A549 (cell line): ENCODE measurements around the gene ADGRD1. TPM values are rescaled to one million over a fixed set of nuclear protein-coding genes. Genes with fewer than 3 reads are reported as not detected.

ENCODE experiments used
- ATAC-seq, 2 experiments: fragments of 200-7000 bp in 1 of 2; fragments of >200 bp in 1 of 2; cut with Nextera tagmentation in 1 of 2; cut with Tn5 transposase in 1 of 2; 3 replicates each; pipeline versions ENCODE4 v1.8.0 to v1.9.1; 2018 to 2020; ENCODE audit warnings: mild to moderate bottlenecking in 1 of 2, moderate library complexity in 1 of 2
- CTCF ChIA-PET: fragments of 300-600 bp; sonication (Branson Sonifier 250); formaldehyde crosslinking; extraction: SDS; loops from one replicate; lab custom pipeline; 2021; ENCODE audit warnings: antibody characterized with exemption, inconsistent platforms; lab: Yijun Ruan, JAX
- POLR2A ChIA-PET: fragments of 350-600 bp; formaldehyde crosslinking; extraction: SDS; loops from one replicate; lab custom pipeline; 2021; ENCODE audit warnings: antibody characterized with exemption, inconsistent platforms; lab: Yijun Ruan, JAX
- DNase-seq, 2 experiments: peaks; one replicate each; pipeline versions ENCODE4 v3.0.0 to v3.0.0-alpha.2; 2011 to 2016; ENCODE audit warnings: low read depth in 1 of 2, low spot score in 1 of 2
- FAIRE-seq: peaks from 2 replicates; lab custom pipeline; 2011; peaks lifted over from hg19 to GRCh38; lab: Jason Lieb, UNC
- H3K27ac ChIP-seq, 2 experiments: fragments of >200 bp; sonication (Bioruptor Twin); formaldehyde crosslinking; 3 replicates each; pipeline ENCODE4 v1.5.1; 2016 to 2017
- H3K4me1 ChIP-seq: fragments of >200 bp; sonication (Bioruptor Twin); formaldehyde crosslinking; 3 replicates; pipeline ENCODE4 v1.6.1; 2016
- H3K4me2 ChIP-seq: fragments of >200 bp; sonication (Bioruptor Twin); formaldehyde crosslinking; 3 replicates; pipeline ENCODE4 v1.6.1; 2016
- H3K4me3 ChIP-seq: fragments of >200 bp; sonication (Bioruptor Twin); formaldehyde crosslinking; 3 replicates; pipeline ENCODE4 v1.5.1; 2016
- H3K9me3 ChIP-seq: fragments of >200 bp; sonication (Bioruptor Twin); formaldehyde crosslinking; 3 replicates; pipeline ENCODE4 v1.6.1; 2016
- CBX2 ChIP-seq: fragments of 200-600 bp; sonication (generic); IDR thresholded peaks from 2 replicates; pipeline ENCODE4 v1.6.1; 2016; ENCODE audit warnings: low read depth, mild to moderate bottlenecking, borderline replicate concordance
- CHD2 ChIP-seq: fragments of 150-350 bp; IDR thresholded peaks from 2 replicates; pipeline ENCODE4 v1.6.1; 2014; ENCODE audit warnings: low read length; ENCODE audit not compliant: partially characterized antibody
- EHF ChIP-seq: fragments of 250-450 bp; sonication (Bioruptor Pico); IDR thresholded peaks from 2 replicates; pipeline ENCODE4 v1.5.0; 2020; ENCODE audit warnings: mild to moderate bottlenecking
- EHMT2 ChIP-seq: fragments of 200-600 bp; sonication (generic); IDR thresholded peaks from 2 replicates; pipeline ENCODE4 v1.6.1; 2016; ENCODE audit warnings: antibody characterized with exemption, low read depth, mild to moderate bottlenecking, moderate library complexity
- EP300 ChIP-seq, 2 experiments: fragments of >200 bp; sonication (Bioruptor Twin); formaldehyde crosslinking; IDR thresholded peaks; 2 replicates in 1 of 2; 3 replicates in 1 of 2; pipeline ENCODE4 v1.6.1; 2016 to 2017
- ESRRA ChIP-seq: fragments of 150-350 bp; IDR thresholded peaks from 2 replicates; pipeline ENCODE4 v1.6.1; 2014; ENCODE audit warnings: mild to moderate bottlenecking, low read length, borderline replicate concordance
- FOSB ChIP-seq: fragments of 250-450 bp; sonication (Bioruptor Pico); IDR thresholded peaks from 2 replicates; pipeline ENCODE4 v1.5.0; 2020; ENCODE audit warnings: mild to moderate bottlenecking, moderate library complexity
- FOSL2 ChIP-seq, 2 experiments: fragments of 450-650 bp in 1 of 2; fragments of >200 bp in 1 of 2; sonication (Bioruptor Twin) in 1 of 2; formaldehyde crosslinking; IDR thresholded peaks; 2 replicates each; pipeline versions ENCODE4 v1.5.0 to v1.6.1; 2016 to 2020; ENCODE audit warnings: mild to moderate bottlenecking in 1 of 2, moderate library complexity in 1 of 2
- FOXS1 ChIP-seq: fragments of 250-450 bp; sonication (Bioruptor Pico); IDR thresholded peaks from 2 replicates; pipeline ENCODE4 v1.5.0; 2020; ENCODE audit warnings: mild to moderate bottlenecking, moderate library complexity
- GATA3 ChIP-seq: IDR thresholded peaks from 2 replicates; pipeline ENCODE4 v1.6.1; 2012; ENCODE audit warnings: borderline replicate concordance
- HDAC2 ChIP-seq: fragments of 200-600 bp; sonication (generic); IDR thresholded peaks from 2 replicates; pipeline ENCODE4 v1.6.1; 2016
- HOXB13 ChIP-seq: fragments of 250-450 bp; sonication (Bioruptor Pico); IDR thresholded peaks from 2 replicates; pipeline ENCODE4 v1.5.0; 2020; ENCODE audit warnings: low read depth, mild to moderate bottlenecking, moderate library complexity
- JUN ChIP-seq, 2 experiments: fragments of >200 bp; sonication (Bioruptor Twin); formaldehyde crosslinking; IDR thresholded peaks; 2 replicates in 1 of 2; 3 replicates in 1 of 2; pipeline ENCODE4 v1.6.1; 2016 to 2017
- JUNB ChIP-seq: fragments of >200 bp; sonication (Bioruptor Twin); formaldehyde crosslinking; IDR thresholded peaks from 2 replicates; pipeline ENCODE4 v1.6.1; 2016
- MAFK ChIP-seq: fragments of 450-650 bp; IDR thresholded peaks from 2 replicates; pipeline ENCODE4 v1.6.1; 2014; ENCODE audit not compliant: partially characterized antibody
- MYC ChIP-seq: IDR thresholded peaks from 2 replicates; pipeline ENCODE4 v1.6.1; 2012; ENCODE audit warnings: mild to moderate bottlenecking, inconsistent platforms, low read length, improper control_type of control experiment, borderline replicate concordance
- NFE2L2 ChIP-seq: fragments of 150-350 bp; conservative IDR thresholded peaks from 2 replicates; pipeline ENCODE4 v1.6.1; 2014; ENCODE audit warnings: low read length
- NPAS2 ChIP-seq: fragments of 250-450 bp; sonication (Bioruptor Pico); IDR thresholded peaks from 2 replicates; pipeline ENCODE4 v1.8.0; 2022; ENCODE audit warnings: mild to moderate bottlenecking, moderate library complexity, borderline replicate concordance
- RCOR1 ChIP-seq: fragments of 150-350 bp; IDR thresholded peaks from 2 replicates; pipeline ENCODE4 v1.6.1; 2014; ENCODE audit warnings: antibody characterized with exemption, low read length, low read depth
- SREBF2 ChIP-seq: fragments of 450-650 bp; IDR thresholded peaks from 2 replicates; pipeline ENCODE4 v1.6.1; 2014; ENCODE audit warnings: mild to moderate bottlenecking, moderate library complexity
- TFCP2L1 ChIP-seq: fragments of 250-450 bp; sonication (Bioruptor Pico); IDR thresholded peaks from 2 replicates; pipeline ENCODE4 v1.5.0; 2021; ENCODE audit warnings: mild to moderate bottlenecking
- ZSCAN20 ChIP-seq: fragments of 250-450 bp; sonication (Bioruptor Pico); IDR thresholded peaks from 2 replicates; pipeline ENCODE4 v1.8.0; 2022; ENCODE audit warnings: mild to moderate bottlenecking, moderate library complexity
- WGBS: methylation state at CpG from one replicate; pipeline ENCODE4 v1.1.6; 2017; ENCODE audit errors: missing lambda C conversion rate; 5-methylcytosine and 5-hydroxymethylcytosine counted together
- polyA plus RNA-seq, 4 experiments: library from polyadenylated mRNA; depleted of rRNA in 3 of 4; stranded (reverse); fragments of >200 nt; fragmentation: RNase III in 1 of 4; extraction: RNeasy Plus Mini Kit Qiagen cat#74134 plus additional on column Dnase treatment in 1 of 4; gene quantifications; 2 replicates in 3 of 4; 3 replicates in 1 of 4; pipeline ENCODE4 v1.2.3, GENCODE V29; 2011 to 2017
- TF ChIP-seq, protein P1 (sequence below): IDR thresholded peaks from 2 replicates; pipeline ENCODE4 v1.6.1; 2012
- TF ChIP-seq, protein P2 (sequence below): IDR thresholded peaks from 2 replicates; pipeline ENCODE4 v1.6.1; 2012
- TF ChIP-seq, protein P3 (sequence below): fragments of 250-450 bp; sonication (Bioruptor Pico); IDR thresholded peaks from 2 replicates; pipeline ENCODE4 v1.5.0; 2021; ENCODE audit warnings: mild to moderate bottlenecking, moderate library complexity, borderline replicate concordance
- TF ChIP-seq, protein P4 (sequence below): fragments of 200-600 bp; sonication (generic); IDR thresholded peaks from 2 replicates; pipeline ENCODE4 v1.6.1; 2016; ENCODE audit warnings: antibody characterized with exemption, mild to moderate bottlenecking, moderate library complexity

The ADGRD1 gene
- polyA plus RNA-seq, 2 of the 4 experiments (the other 2 are of a cell fraction), result 0.36 to 1.5 TPM

DNA sequence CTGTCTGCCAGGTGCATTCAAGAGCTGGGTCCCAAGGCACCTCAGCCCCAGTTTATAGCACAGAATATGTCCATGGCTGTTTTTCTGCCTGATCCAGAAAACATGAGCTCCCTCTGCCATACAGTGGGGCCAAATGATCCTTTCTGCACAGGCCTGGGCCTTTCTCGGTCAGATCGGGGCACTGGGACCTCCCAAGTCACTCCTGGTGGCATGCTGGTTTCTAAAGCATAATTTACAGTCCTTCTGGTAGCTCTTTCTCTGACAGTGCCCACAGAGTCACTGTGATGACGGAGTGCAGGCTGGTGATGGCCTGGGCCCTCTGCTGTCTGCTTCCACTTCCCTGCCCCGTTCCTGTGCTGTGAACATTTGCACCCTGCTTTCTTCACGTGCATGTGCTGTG, 99.2 kb downstream of the ADGRD1 start:
- H3K4me1 ChIP-seq, result no peaks in the 10 kb centered on the region
- H3K9me3 ChIP-seq, result no peaks in the 10 kb centered on the region
- H3K27ac ChIP-seq, result no peak overlapping the region
- ChIA-PET CTCF (no interaction called here), POLR2A (no interaction called here)
- H3K4me3 ChIP-seq, result no peak overlapping the region
- no peak for TF ChIP-seq EHMT2
- TF ChIP-seq, protein P1, sequence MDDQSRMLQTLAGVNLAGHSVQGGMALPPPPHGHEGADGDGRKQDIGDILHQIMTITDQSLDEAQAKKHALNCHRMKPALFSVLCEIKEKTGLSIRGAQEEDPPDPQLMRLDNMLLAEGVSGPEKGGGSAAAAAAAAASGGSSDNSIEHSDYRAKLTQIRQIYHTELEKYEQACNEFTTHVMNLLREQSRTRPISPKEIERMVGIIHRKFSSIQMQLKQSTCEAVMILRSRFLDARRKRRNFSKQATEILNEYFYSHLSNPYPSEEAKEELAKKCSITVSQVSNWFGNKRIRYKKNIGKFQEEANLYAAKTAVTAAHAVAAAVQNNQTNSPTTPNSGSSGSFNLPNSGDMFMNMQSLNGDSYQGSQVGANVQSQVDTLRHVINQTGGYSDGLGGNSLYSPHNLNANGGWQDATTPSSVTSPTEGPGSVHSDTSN, result no peak
- TF ChIP-seq SREBF2, result no peak
- TF ChIP-seq NPAS2, result no peak
- TF ChIP-seq HDAC2, result no peak
- no peak for TF ChIP-seq FOSB
- TF ChIP-seq, protein P2, sequence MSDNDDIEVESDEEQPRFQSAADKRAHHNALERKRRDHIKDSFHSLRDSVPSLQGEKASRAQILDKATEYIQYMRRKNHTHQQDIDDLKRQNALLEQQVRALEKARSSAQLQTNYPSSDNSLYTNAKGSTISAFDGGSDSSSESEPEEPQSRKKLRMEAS, result no peak
- TF ChIP-seq JUNB, result no peak
- TF ChIP-seq MAFK, result no peak
- no peak for TF ChIP-seq FOSL2 (IDR thresholded peaks at IDR 0.05)
- TF ChIP-seq FOSL2 (CRISPR knock-in tag; IDR thresholded peaks at IDR 0.05), result no peak
- no peak for TF ChIP-seq ZSCAN20 (CRISPR knock-in tag)
- no peak for TF ChIP-seq FOXS1
- TF ChIP-seq JUN (IDR thresholded peaks at IDR 0.05), result no peak
- TF ChIP-seq CBX2, result no peak
- TF ChIP-seq TFCP2L1 (CRISPR knock-in tag), result no peak
- no peak for TF ChIP-seq HOXB13
- DNase-seq (no peak), FAIRE-seq (no peak), ATAC-seq (no peak; a peak in 1 of 6 replicates)
- H3K4me2 ChIP-seq, result no peak overlapping the region
- WGBS, result 28% methylated on average over 5 of the region's 5 CpGs

DNA sequence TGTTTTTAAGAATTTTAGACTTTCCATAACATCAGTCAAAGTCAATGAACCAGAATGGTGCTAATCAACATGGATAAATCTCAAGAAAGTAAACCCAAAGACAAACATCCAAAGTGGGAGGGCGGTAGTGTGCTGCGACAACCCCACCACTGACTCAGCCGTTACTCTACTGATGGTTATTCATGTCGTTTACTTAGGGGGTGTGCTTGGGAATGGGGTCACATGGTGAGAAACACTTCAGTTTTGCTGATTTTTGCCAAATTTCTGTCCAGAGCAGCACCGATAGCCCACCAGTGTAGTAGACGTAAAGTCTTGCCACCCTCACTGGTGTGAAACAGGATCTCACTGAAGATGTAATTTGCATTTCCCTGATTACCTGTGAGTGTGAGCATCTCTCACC, 99.9 kb downstream of the ADGRD1 start:
- FAIRE-seq, result no peak

DNA sequence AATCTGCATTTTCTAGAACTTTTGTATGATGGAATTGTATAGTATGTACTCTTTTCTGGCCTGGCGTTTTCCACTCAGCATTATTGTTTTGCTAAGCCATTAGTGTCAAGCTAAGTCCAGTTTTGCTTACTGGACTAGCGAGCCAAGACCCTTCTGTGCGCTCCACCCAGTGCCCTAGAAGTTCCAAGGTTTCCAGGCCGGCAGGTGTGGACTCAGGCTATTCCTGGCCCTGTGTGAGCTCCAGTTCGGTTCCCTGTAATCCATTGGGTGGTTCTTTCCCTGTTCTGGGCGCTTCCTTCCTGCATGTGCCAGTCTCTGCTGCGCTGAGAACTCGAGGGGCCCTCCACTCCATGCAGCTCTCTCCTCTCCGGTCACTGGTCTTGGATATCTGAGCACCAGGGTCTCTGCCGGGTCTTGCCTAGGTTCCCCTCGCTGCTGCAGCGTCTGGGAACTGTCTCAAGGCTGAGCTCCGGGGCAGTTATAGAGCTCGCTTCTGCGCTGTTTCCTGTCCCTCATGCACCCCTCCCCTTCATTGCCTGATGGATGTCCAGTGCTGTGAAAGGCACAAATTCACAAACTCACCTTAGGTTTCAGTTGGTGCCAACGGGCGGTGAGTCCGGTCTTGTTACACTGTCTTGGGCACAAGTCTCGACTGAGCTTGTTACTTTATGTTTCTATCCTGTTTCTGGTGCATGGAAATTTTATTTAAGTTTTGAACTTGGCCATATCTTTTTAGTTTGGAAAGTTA, 100.8 kb downstream of the ADGRD1 start:
- Histone ChIP-seq H3K27ac (no peak overlapping the region), H3K4me1 (no peaks in the 10 kb centered on the region), H3K4me2 (no peak overlapping the region), H3K4me3 (no peak overlapping the region), H3K9me3 (no peaks in the 10 kb centered on the region)
- 42% methylated on average over 19 of the region's 19 CpGs for WGBS
- DNase-seq (no peak), FAIRE-seq (no peak), ATAC-seq (no peak)
- TF ChIP-seq, protein P3, sequence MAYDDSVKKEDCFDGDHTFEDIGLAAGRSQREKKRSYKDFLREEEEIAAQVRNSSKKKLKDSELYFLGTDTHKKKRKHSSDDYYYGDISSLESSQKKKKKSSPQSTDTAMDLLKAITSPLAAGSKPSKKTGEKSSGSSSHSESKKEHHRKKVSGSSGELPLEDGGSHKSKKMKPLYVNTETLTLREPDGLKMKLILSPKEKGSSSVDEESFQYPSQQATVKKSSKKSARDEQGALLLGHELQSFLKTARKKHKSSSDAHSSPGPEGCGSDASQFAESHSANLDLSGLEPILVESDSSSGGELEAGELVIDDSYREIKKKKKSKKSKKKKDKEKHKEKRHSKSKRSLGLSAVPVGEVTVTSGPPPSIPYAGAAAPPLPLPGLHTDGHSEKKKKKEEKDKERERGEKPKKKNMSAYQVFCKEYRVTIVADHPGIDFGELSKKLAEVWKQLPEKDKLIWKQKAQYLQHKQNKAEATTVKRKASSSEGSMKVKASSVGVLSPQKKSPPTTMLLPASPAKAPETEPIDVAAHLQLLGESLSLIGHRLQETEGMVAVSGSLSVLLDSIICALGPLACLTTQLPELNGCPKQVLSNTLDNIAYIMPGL (CRISPR knock-in tag), result no peak
- TF ChIP-seq RCOR1 (no peak), EHF (CRISPR knock-in tag) (no peak), SREBF2 (no peak), CHD2 (no peak), ESRRA (no peak), ZSCAN20 (CRISPR knock-in tag) (no peak), MYC (no peak), NFE2L2 (no peak), JUNB (no peak), TFCP2L1 (CRISPR knock-in tag) (no peak)
- TF ChIP-seq, protein P4, sequence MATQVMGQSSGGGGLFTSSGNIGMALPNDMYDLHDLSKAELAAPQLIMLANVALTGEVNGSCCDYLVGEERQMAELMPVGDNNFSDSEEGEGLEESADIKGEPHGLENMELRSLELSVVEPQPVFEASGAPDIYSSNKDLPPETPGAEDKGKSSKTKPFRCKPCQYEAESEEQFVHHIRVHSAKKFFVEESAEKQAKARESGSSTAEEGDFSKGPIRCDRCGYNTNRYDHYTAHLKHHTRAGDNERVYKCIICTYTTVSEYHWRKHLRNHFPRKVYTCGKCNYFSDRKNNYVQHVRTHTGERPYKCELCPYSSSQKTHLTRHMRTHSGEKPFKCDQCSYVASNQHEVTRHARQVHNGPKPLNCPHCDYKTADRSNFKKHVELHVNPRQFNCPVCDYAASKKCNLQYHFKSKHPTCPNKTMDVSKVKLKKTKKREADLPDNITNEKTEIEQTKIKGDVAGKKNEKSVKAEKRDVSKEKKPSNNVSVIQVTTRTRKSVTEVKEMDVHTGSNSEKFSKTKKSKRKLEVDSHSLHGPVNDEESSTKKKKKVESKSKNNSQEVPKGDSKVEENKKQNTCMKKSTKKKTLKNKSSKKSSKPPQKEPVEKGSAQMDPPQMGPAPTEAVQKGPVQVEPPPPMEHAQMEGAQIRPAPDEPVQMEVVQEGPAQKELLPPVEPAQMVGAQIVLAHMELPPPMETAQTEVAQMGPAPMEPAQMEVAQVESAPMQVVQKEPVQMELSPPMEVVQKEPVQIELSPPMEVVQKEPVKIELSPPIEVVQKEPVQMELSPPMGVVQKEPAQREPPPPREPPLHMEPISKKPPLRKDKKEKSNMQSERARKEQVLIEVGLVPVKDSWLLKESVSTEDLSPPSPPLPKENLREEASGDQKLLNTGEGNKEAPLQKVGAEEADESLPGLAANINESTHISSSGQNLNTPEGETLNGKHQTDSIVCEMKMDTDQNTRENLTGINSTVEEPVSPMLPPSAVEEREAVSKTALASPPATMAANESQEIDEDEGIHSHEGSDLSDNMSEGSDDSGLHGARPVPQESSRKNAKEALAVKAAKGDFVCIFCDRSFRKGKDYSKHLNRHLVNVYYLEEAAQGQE, result no peak
- CTCF ChIA-PET, result interaction anchor here (0.6 kb wide), 1 partner anchor 78 kb away, joined by 3 read pairs; no protein-coding TSS in a partner anchor
- POLR2A ChIA-PET, result no interaction called here

More for the DNA sequence above, 99.9 kb downstream of the ADGRD1 start:
- TF ChIP-seq GATA3 (no peak), EP300 (IDR thresholded peaks at IDR 0.05) (no peak), MAFK (no peak), FOSB (no peak)
- no peak overlapping the region for H3K4me3 ChIP-seq
- ChIA-PET CTCF (no interaction called here), POLR2A (no interaction called here)
- 67% methylated on average over 6 of the region's 6 CpGs for WGBS
- no peak for ATAC-seq
- no peak for DNase-seq
- H3K27ac ChIP-seq, result no peak overlapping the region
- H3K4me2 ChIP-seq, result no peak overlapping the region
- no peaks in the 10 kb centered on the region for H3K4me1 ChIP-seq
- H3K9me3 ChIP-seq, result no peaks in the 10 kb centered on the region
